A673 (cell line): Measurements from ENCODE around the gene C3orf20. TPM values are rescaled to one million over a fixed set of nuclear protein-coding genes. Genes with fewer than 3 reads are reported as not detected.
"Not testable (repeated sequence)": the region's sequence is repeated elsewhere in the genome, so short reads cannot be mapped to it uniquely, and the experiment has no call there.

ENCODE experiments used
- BruUV-seq: library from RNA; stranded (reverse); fragments of 400-500 nt; replicated peaks from 2 replicates; lab custom pipeline; 2021; lab: Mats Ljungman, UMichigan
- CTCF ChIA-PET: fragments of 300-600 bp; sonication (Branson Sonifier 250); formaldehyde crosslinking; loops from one replicate; lab custom pipeline; 2022; ENCODE audit warnings: antibody characterized with exemption; lab: Charles Lee
- POLR2A ChIA-PET: fragments of 300-600 bp; sonication (Branson Sonifier 250); formaldehyde crosslinking; loops from one replicate; lab custom pipeline; 2022; ENCODE audit warnings: antibody characterized with exemption; ENCODE audit not compliant: low non-redundant PET; lab: Charles Lee
- DNase-seq: peaks from one replicate; pipeline ENCODE4 v3.0.0-alpha.2; 2015; ENCODE audit warnings: low spot score
- H3K27ac ChIP-seq: fragments of 200-600 bp; sonication (generic); 2 replicates; pipeline ENCODE4 v1.5.1; 2016; ENCODE audit warnings: mixed run types, low read depth, mild to moderate bottlenecking, mixed read lengths, antibody characterized with exemption, low read length; ENCODE audit not compliant: poor library complexity, severe bottlenecking
- H3K27me3 ChIP-seq: fragments of 200-600 bp; sonication (generic); replicated peaks from 2 replicates; pipeline ENCODE4 v1.6.1; 2017; ENCODE audit warnings: mixed run types, low read depth, mild to moderate bottlenecking, mixed read lengths, antibody characterized with exemption, low read length; ENCODE audit not compliant: insufficient read depth, poor library complexity
- H3K36me3 ChIP-seq: fragments of 200-600 bp; sonication (generic); 2 replicates; pipeline ENCODE4 v1.6.1; 2016; ENCODE audit warnings: mixed run types, mild to moderate bottlenecking, mixed read lengths, antibody characterized with exemption, low read length; ENCODE audit not compliant: insufficient read depth, poor library complexity, severe bottlenecking
- H3K4me1 ChIP-seq: fragments of 200-600 bp; sonication (generic); 2 replicates; pipeline ENCODE4 v1.6.1; 2017; ENCODE audit warnings: mixed run types, mild to moderate bottlenecking, mixed read lengths, antibody characterized with exemption, low read length; ENCODE audit not compliant: insufficient read depth, poor library complexity, severe bottlenecking
- H3K4me3 ChIP-seq: fragments of 200-600 bp; sonication (generic); 2 replicates; pipeline ENCODE4 v1.5.1; 2016; ENCODE audit warnings: low read depth, mixed run types, mild to moderate bottlenecking, mixed read lengths, low read length; ENCODE audit not compliant: poor library complexity, severe bottlenecking
- H3K9me3 ChIP-seq: fragments of 200-600 bp; sonication (generic); 2 replicates; pipeline ENCODE4 v1.6.1; 2016; ENCODE audit warnings: mixed run types, low read depth, mild to moderate bottlenecking, mixed read lengths, antibody characterized with exemption, low read length; ENCODE audit not compliant: poor library complexity, severe bottlenecking
- CTCF ChIP-seq: fragments of 300-800, 200-600 bp; sonication (generic); conservative IDR thresholded peaks from 2 replicates; pipeline ENCODE4 v1.5.1; 2017; ENCODE audit warnings: low read depth, mild to moderate bottlenecking, antibody characterized with exemption, low read length, moderate library complexity, mixed read lengths
- EZH2 ChIP-seq: fragments of 200-600 bp; sonication (generic); IDR thresholded peaks from 2 replicates; pipeline ENCODE4 v1.6.1; 2017; ENCODE audit warnings: borderline replicate concordance, low read depth, mild to moderate bottlenecking, mixed read lengths, antibody characterized with exemption, low read length; ENCODE audit not compliant: poor library complexity, severe bottlenecking
- intact Hi-C: fragments of 100-400 bp; cut with micrococcal nuclease; formaldehyde crosslinking; loops from one replicate; pipeline ENCODE4 v1.10.0; 2022; ENCODE audit not compliant: unreplicated experiment
- total RNA-seq: library from RNA; stranded (reverse); gene quantifications from 2 replicates; pipeline ENCODE4 v1.2.3, GENCODE V29; 2021

The C3orf20 gene
- total RNA-seq, 1 experiment from 2014 or later: 0.17 TPM

- Histone ChIP-seq H3K36me3 (no peaks in the 10 kb centered on the region), H3K4me1 (no peaks in the 10 kb centered on the region), H3K27me3 (no peaks in the 10 kb centered on the region), H3K9me3 (no peaks in the 10 kb centered on the region), H3K4me3 (no peak overlapping the region), H3K27ac (no peak overlapping the region)
- POLR2A ChIA-PET: no interaction called here
- no peak for DNase-seq
- intact Hi-C loops: no loop called here
- CTCF ChIA-PET: no interaction called here
- no TSS peak for BruUV-seq
- no peak for TF ChIP-seq EZH2
- TF ChIP-seq CTCF: no peak
Measured at GRCh38 chr3:14741510-14741909, 66.6 kb downstream of the C3orf20 start.

- ChIA-PET POLR2A (no interaction called here), CTCF (no interaction called here)
- Histone ChIP-seq H3K36me3 (no peaks in the 10 kb centered on the region), H3K27me3 (peaks cover 12% of the 10 kb centered on the region), H3K4me3 (no peak overlapping the region), H3K4me1 (no peaks in the 10 kb centered on the region), H3K9me3 (no peaks in the 10 kb centered on the region), H3K27ac (no peak overlapping the region)
- TF ChIP-seq EZH2: no peak
- TF ChIP-seq CTCF: no peak
- DNase-seq: no peak
- no TSS peak for BruUV-seq
- intact Hi-C loops: no loop called here
Measured at GRCh38 chr3:14744556-14744955, 69.6 kb downstream of the C3orf20 start.

GRCh38 chr3:14750650-14751049 lies 75.7 kb downstream of the C3orf20 start:
- Histone ChIP-seq H3K27ac (no peak overlapping the region), H3K4me1 (no peaks in the 10 kb centered on the region), H3K9me3 (peaks cover 12% of the 10 kb centered on the region), H3K27me3 (peaks cover 12% of the 10 kb centered on the region), H3K36me3 (no peaks in the 10 kb centered on the region), H3K4me3 (no peak overlapping the region)
- intact Hi-C loops: no loop called here
- CTCF ChIA-PET: interaction anchor here (0.7 kb wide), 1 partner anchor 99 kb away, joined by 3 read pairs; the partner anchor contains the start of gene CCDC174
- POLR2A ChIA-PET: no interaction called here
- no peak for DNase-seq
- no peak for TF ChIP-seq EZH2
- no peak for TF ChIP-seq CTCF
- BruUV-seq: no TSS peak

- H3K9me3 ChIP-seq: peaks cover 12% of the 10 kb centered on the region
- H3K27me3 ChIP-seq, CTCF ChIA-PET, POLR2A ChIA-PET, H3K4me1 ChIP-seq, H3K27ac ChIP-seq, H3K4me3 ChIP-seq, DNase-seq, H3K36me3 ChIP-seq, intact Hi-C loops, BruUV-seq: not testable (repeated sequence)
Measured at GRCh38 chr3:14752979-14753378, 78.0 kb downstream of the C3orf20 start.
